Liver (tissue), 9 donors: ENCODE results near the gene PFKFB4. TPM values are rescaled to one million over a fixed set of nuclear protein-coding genes. Genes with fewer than 3 reads are reported as not detected.

ENCODE experiments used
- DNase-seq: peaks from one replicate; pipeline ENCODE4 v3.0.0-alpha.2; 2017; ENCODE audit warnings: low spot score
- H3K27ac ChIP-seq, 2 donors: one replicate each; pipeline ENCODE4 v1.7.0; 2013; ENCODE audit warnings: inconsistent platforms in 2 of 2, low read length in 2 of 2, control low read depth in 1 of 2, low read depth in 1 of 2, mild to moderate bottlenecking in 1 of 2
- H3K27me3 ChIP-seq, 4 donors: one replicate each; pipeline versions ENCODE4 v1.6.1 to v1.7.0; 2013; ENCODE audit warnings: low read length in 3 of 4, inconsistent platforms in 1 of 4, mild to moderate bottlenecking in 1 of 4, moderate library complexity in 1 of 4; ENCODE audit not compliant: control insufficient read depth in 4 of 4, insufficient read depth in 4 of 4
- H3K36me3 ChIP-seq, 4 donors: one replicate each; pipeline versions ENCODE4 v1.6.1 to v1.7.0; 2013; ENCODE audit warnings: low read length in 3 of 4, mild to moderate bottlenecking in 3 of 4, low read depth in 1 of 4, moderate library complexity in 1 of 4; ENCODE audit not compliant: control insufficient read depth in 4 of 4, insufficient read depth in 3 of 4
- H3K4me1 ChIP-seq, 4 donors: one replicate each; pipeline versions ENCODE4 v1.6.1 to v1.7.0; 2013; ENCODE audit warnings: low read length in 3 of 4, mild to moderate bottlenecking in 3 of 4, moderate library complexity in 1 of 4; ENCODE audit not compliant: control insufficient read depth in 4 of 4, insufficient read depth in 4 of 4
- H3K4me3 ChIP-seq, 3 donors: one replicate each; pipeline versions ENCODE4 v1.6.1 to v1.7.0; 2013; ENCODE audit warnings: low read length in 3 of 3, control low read depth in 1 of 3, low read depth in 1 of 3, mild to moderate bottlenecking in 1 of 3
- H3K9ac ChIP-seq, 2 donors: one replicate each; pipeline ENCODE4 v1.7.0; 2013; ENCODE audit warnings: low read length in 2 of 2, mild to moderate bottlenecking in 2 of 2, moderate library complexity in 2 of 2, control low read depth in 1 of 2, low read depth in 1 of 2
- H3K9me3 ChIP-seq, 4 donors: one replicate each; pipeline versions ENCODE4 v1.6.1 to v1.7.0; 2013; ENCODE audit warnings: low read length in 3 of 4; ENCODE audit not compliant: control insufficient read depth in 4 of 4
- ATF3 ChIP-seq: IDR thresholded peaks from 2 replicates; pipeline ENCODE4 v1.6.1; 2016; ENCODE audit warnings: antibody characterized with exemption
- CTCF ChIP-seq: fragments of 150-350 bp; IDR thresholded peaks from 2 replicates; pipeline ENCODE4 v1.5.1; 2017; ENCODE audit warnings: improper control_type of control experiment, low read depth, low read length; ENCODE audit not compliant: missing input control
- EGR1 ChIP-seq, 2 donors: IDR thresholded peaks; 2 replicates each; pipeline ENCODE4 v1.6.1; 2016 to 2018; ENCODE audit warnings: antibody characterized with exemption in 2 of 2, low read depth in 2 of 2
- FOXA1 ChIP-seq: IDR thresholded peaks from 2 replicates; pipeline ENCODE4 v1.6.1; 2016; ENCODE audit warnings: antibody characterized with exemption
- FOXA2 ChIP-seq: IDR thresholded peaks from 2 replicates; pipeline ENCODE4 v1.6.1; 2016; ENCODE audit warnings: antibody characterized with exemption
- HNF4A ChIP-seq, 2 donors: conservative IDR thresholded peaks; 2 replicates each; pipeline ENCODE4 v1.6.1; 2016; ENCODE audit warnings: antibody characterized with exemption in 2 of 2, mild to moderate bottlenecking in 2 of 2
- HNF4G ChIP-seq: IDR thresholded peaks from 2 replicates; pipeline ENCODE4 v1.6.1; 2016; ENCODE audit warnings: antibody characterized with exemption
- JUND ChIP-seq, 2 donors: IDR thresholded peaks; 2 replicates each; pipeline ENCODE4 v1.6.1; 2016; ENCODE audit warnings: antibody characterized with exemption in 2 of 2
- MAX ChIP-seq: IDR thresholded peaks from 2 replicates; pipeline ENCODE4 v1.6.1; 2016; ENCODE audit warnings: antibody characterized with exemption
- NR2F2 ChIP-seq: IDR thresholded peaks from 2 replicates; pipeline ENCODE4 v1.6.1; 2016; ENCODE audit warnings: antibody characterized with exemption
- RAD21 ChIP-seq, 2 donors: IDR thresholded peaks; 2 replicates each; pipeline ENCODE4 v1.6.1; 2016; ENCODE audit warnings: antibody characterized with exemption in 2 of 2, mild to moderate bottlenecking in 2 of 2
- REST ChIP-seq: IDR thresholded peaks from 2 replicates; pipeline ENCODE4 v1.6.1; 2016; ENCODE audit warnings: antibody characterized with exemption, mild to moderate bottlenecking
- RXRA ChIP-seq, 2 donors: IDR thresholded peaks; 2 replicates each; pipeline ENCODE4 v1.6.1; 2017 to 2018; ENCODE audit warnings: antibody characterized with exemption in 2 of 2, mild to moderate bottlenecking in 1 of 2
- TAF1 ChIP-seq: conservative IDR thresholded peaks from 2 replicates; pipeline ENCODE4 v1.6.1; 2016; ENCODE audit warnings: antibody characterized with exemption, mild to moderate bottlenecking
- YY1 ChIP-seq: IDR thresholded peaks from 2 replicates; pipeline ENCODE4 v1.6.1; 2016; ENCODE audit warnings: antibody characterized with exemption, mild to moderate bottlenecking
- ZBTB33 ChIP-seq: IDR thresholded peaks from 2 replicates; pipeline ENCODE4 v1.6.1; 2016; ENCODE audit warnings: antibody characterized with exemption
- WGBS: extraction: QIAGEN DNeasy Blood & Tissue Kit; methylation state at CpG from one replicate; pipeline ENCODE4 v1.1.7; 2013; 5-methylcytosine and 5-hydroxymethylcytosine counted together
- polyA plus RNA-seq, 2 donors: library from polyadenylated mRNA; stranded (reverse) in 1 of 2; unstranded in 1 of 2; fragments of 200-250 nt in 1 of 2; fragments of >200 nt in 1 of 2; fragmentation: Nextera tagmentation in 1 of 2; extraction: Ambion mirVana in 1 of 2; gene quantifications; one replicate each; pipeline versions ENCODE4 v1.2.1 to v1.2.3, GENCODE V29; 2013 to 2015
- total RNA-seq, 2 donors: library from RNA; depleted of rRNA; stranded (reverse); fragments of >200 nt; gene quantifications; one replicate each; pipeline ENCODE4 v1.2.3, GENCODE V29; 2014
- donor health status: healthy.
- donor health status: healthy.
- donor health status: healthy.
- donor health status: healthy.
- donor health status: healthy.

PFKFB4 gene
- total and polyA plus RNA-seq, 4 donors: 0.46 to 5.3 (median 1.7) TPM

GRCh38 chr3:48566401-48566760 lies 9.8 kb upstream of the PFKFB4 start:
- DNase-seq: no peak
- WGBS: 93% methylated on average over 9 of the region's 9 CpGs
- TF ChIP-seq RAD21 (IDR thresholded peaks at IDR 0.05) (no peak), EGR1 (IDR thresholded peaks at IDR 0.05; ENCODE audit: low read depth in 2 of 2) (no peak), JUND (IDR thresholded peaks at IDR 0.05) (no peak), RXRA (IDR thresholded peaks at IDR 0.05) (no peak)
- Histone ChIP-seq H3K4me1 (peaks cover 0 to 9% (median 6%) of the 10 kb centered on the region in 4 donors), H3K27me3 (no peaks in the 10 kb centered on the region), H3K9ac (no peak overlapping the region), H3K27ac (no peak overlapping the region), H3K4me3 (no peak overlapping the region), H3K9me3 (no peaks in the 10 kb centered on the region), H3K36me3 (no peaks in the 10 kb centered on the region)

GRCh38 chr3:48565591-48566400 lies 9.2 kb upstream of the PFKFB4 start:
- H3K9me3 ChIP-seq: no peaks in the 10 kb centered on the region
- H3K36me3 ChIP-seq: no peaks in the 10 kb centered on the region
- no peak for DNase-seq
- H3K27me3 ChIP-seq: no peaks in the 10 kb centered on the region
- no peak overlapping the region for H3K27ac ChIP-seq
- H3K9ac ChIP-seq: no peak overlapping the region
- no peak for TF ChIP-seq NR2F2
- TF ChIP-seq RAD21 (IDR thresholded peaks at IDR 0.05): no peak
- no peak for TF ChIP-seq CTCF
- TF ChIP-seq JUND (IDR thresholded peaks at IDR 0.05): no peak
- TF ChIP-seq EGR1 (IDR thresholded peaks at IDR 0.05; ENCODE audit: low read depth in 2 of 2): no peak
- no peak for TF ChIP-seq REST
- no peak for TF ChIP-seq HNF4G
- TF ChIP-seq TAF1: no peak
- no peak for TF ChIP-seq RXRA (IDR thresholded peaks at IDR 0.05)
- TF ChIP-seq ATF3: no peak
- TF ChIP-seq FOXA2: no peak
- no peak for TF ChIP-seq MAX
- no peak for TF ChIP-seq HNF4A (conservative IDR thresholded peaks at IDR 0.05)
- no peak for TF ChIP-seq ZBTB33
- TF ChIP-seq FOXA1: no peak
- no peak for TF ChIP-seq YY1
- H3K4me1 ChIP-seq: peaks cover 0 to 9% (median 6%) of the 10 kb centered on the region in 4 donors
- no peak overlapping the region for H3K4me3 ChIP-seq
- 82% methylated on average over 7 of the region's 7 CpGs for WGBS
